Right atrium auricular region (tissue), 2 donors: ENCODE data around the gene EPHA4. TPM values are rescaled to one million over a fixed set of nuclear protein-coding genes. Genes with fewer than 3 reads are reported as not detected.

ENCODE experiments used
- DNase-seq: peaks from one replicate; pipeline ENCODE4 v3.0.0-alpha.2; 2019; ENCODE audit warnings: low spot score
- H3K27ac ChIP-seq, 2 donors: fragments of 200-600 bp; sonication (generic); 1 replicate in 1 of 2; 2 replicates in 1 of 2; pipeline ENCODE4 v1.5.1; 2016 to 2019
- H3K27me3 ChIP-seq, 2 donors: fragments of 200-600 bp; sonication (generic); one replicate each; pipeline versions ENCODE4 v1.5.1 to v1.6.0; 2017 to 2019
- H3K36me3 ChIP-seq: fragments of 200-600 bp; sonication (generic); one replicate; pipeline ENCODE4 v1.5.1; 2016
- H3K4me1 ChIP-seq, 2 donors: fragments of 200-600 bp; sonication (generic); one replicate each; pipeline versions ENCODE4 v1.5.1 to v1.6.0; 2017 to 2019
- H3K4me3 ChIP-seq, 2 donors: fragments of 200-600 bp; sonication (generic); 1 replicate in 1 of 2; 2 replicates in 1 of 2; pipeline ENCODE4 v1.5.1; 2017 to 2019; ENCODE audit warnings: mild to moderate bottlenecking in 1 of 2, moderate library complexity in 1 of 2
- H3K9me3 ChIP-seq, 2 donors: fragments of 200-600 bp; sonication (generic); one replicate each; pipeline ENCODE4 v1.5.1; 2019
- CTCF ChIP-seq, 2 donors: fragments of 200-600 bp; sonication (generic); IDR thresholded peaks; one replicate each; pipeline ENCODE4 v1.5.1; 2019; ENCODE audit warnings: antibody characterized with exemption in 2 of 2
- total RNA-seq, 2 donors: library from RNA; depleted of rRNA; stranded (reverse); fragments of >200 nt; gene quantifications; one replicate each; pipeline ENCODE4 v1.1.0, GENCODE V29; 2016

Gene EPHA4
- total RNA-seq, 2 donors from 2014 or later: 74.2 to 107 TPM

DNA sequence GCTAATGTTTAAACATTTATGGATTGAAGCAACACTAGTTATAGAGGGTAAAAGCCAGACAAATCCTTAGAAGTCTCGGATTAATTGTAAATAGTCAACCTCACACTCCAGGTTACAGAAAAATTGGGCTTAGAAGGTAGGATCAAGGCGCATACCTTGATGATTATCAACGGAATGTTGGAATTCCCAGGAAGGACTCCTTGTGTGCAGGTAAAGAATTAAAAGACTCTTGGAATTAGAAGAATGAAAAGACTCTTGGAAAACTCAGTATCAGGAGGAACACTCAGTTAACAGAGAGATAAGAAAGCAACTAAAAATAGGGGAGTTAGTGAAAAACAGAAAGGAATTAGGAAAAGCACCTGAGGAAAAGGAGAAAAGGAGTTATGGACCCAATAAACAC is 29.3 kb upstream of the EPHA4 start:
- no peaks in the 10 kb centered on the region for H3K27me3 ChIP-seq
- H3K4me1 ChIP-seq: no peaks in the 10 kb centered on the region
- H3K9me3 ChIP-seq: no peaks in the 10 kb centered on the region
- no peak overlapping the region for H3K4me3 ChIP-seq
- TF ChIP-seq CTCF (IDR thresholded peaks at IDR 0.05): no peak
- H3K27ac ChIP-seq: no peak overlapping the region
- DNase-seq: no peak
- H3K36me3 ChIP-seq: no peaks in the 10 kb centered on the region

DNA sequence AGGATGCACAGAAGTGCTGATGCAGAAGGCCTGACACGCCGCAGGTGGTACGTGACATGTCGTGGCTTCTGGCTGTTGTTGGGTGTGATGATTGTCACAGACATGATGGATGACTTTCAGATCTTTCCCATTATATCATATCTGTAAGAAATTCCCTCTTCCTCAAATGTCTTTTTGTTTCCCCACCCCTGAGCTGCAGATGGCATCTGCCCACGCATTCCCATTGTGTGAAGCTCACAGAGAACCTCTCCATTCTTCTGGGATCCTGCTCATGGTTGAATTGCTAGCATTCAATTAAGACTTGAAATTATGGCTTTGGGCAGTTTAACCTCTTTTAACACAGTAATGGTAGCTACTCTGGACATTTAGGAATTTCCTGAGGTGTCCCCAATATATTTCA is 28.3 kb upstream of the EPHA4 start:
- Histone ChIP-seq H3K4me3 (no peak overlapping the region), H3K36me3 (no peaks in the 10 kb centered on the region), H3K4me1 (no peaks in the 10 kb centered on the region), H3K27ac (no peak overlapping the region), H3K27me3 (no peaks in the 10 kb centered on the region), H3K9me3 (no peaks in the 10 kb centered on the region)
- DNase-seq: no peak
- TF ChIP-seq CTCF (IDR thresholded peaks at IDR 0.05): no peak

DNA sequence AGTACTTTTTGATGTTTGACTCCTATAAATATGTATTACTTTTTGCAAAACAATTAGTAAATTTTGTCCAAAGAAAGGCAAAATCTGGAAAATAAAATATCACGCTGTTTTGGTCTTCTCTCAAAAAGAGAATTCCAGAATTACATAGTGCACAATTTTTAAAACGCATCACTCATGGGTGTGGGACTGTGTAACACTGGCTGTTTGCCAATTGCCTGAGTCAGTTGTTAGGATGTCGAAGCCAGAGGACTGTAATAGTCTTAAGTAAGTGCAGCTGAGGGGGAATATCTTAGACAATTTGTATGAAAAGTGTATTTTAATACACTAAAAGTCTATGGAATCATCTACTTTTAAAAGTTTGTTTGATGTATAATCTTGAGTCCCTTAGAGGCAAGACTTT is 24.1 kb upstream of the EPHA4 start:
- H3K9me3 ChIP-seq: no peaks in the 10 kb centered on the region
- no peaks in the 10 kb centered on the region for H3K36me3 ChIP-seq
- TF ChIP-seq CTCF (IDR thresholded peaks at IDR 0.05): no peak
- no peak overlapping the region for H3K4me3 ChIP-seq
- no peak overlapping the region for H3K27ac ChIP-seq
- no peaks in the 10 kb centered on the region for H3K27me3 ChIP-seq
- H3K4me1 ChIP-seq: no peaks in the 10 kb centered on the region
- no peak for DNase-seq

GRCh38 chr2:221590861-221591365 is 18.8 kb upstream of the EPHA4 start:
- TF ChIP-seq CTCF (IDR thresholded peaks at IDR 0.05): no peak
- Histone ChIP-seq H3K9me3 (no peaks in the 10 kb centered on the region), H3K4me1 (no peaks in the 10 kb centered on the region), H3K27ac (no peak overlapping the region), H3K4me3 (no peak overlapping the region), H3K36me3 (no peaks in the 10 kb centered on the region), H3K27me3 (peaks cover 0 to under 1% of the 10 kb centered on the region in 2 donors)
- DNase-seq: no peak

DNA sequence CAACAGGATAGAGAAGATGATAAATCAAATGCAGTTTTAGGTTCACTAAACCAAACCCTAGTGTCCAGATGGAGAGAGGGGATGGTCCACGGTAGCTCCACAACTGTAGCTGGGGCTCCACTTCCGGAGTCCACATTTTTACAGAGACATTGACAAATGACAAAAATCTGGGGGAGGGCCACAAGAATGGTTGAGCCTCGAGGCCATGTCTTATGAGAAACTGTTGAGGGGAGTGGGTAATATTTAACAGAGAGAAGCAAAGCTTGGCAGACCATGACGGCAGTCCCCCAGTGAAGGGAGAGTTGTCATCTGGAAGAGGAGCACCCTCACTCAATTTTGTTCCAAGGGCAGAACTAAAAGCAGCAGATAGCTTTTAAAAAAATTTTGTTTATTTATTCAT is 17.6 kb upstream of the EPHA4 start:
- H3K4me1 ChIP-seq: no peaks in the 10 kb centered on the region
- DNase-seq: no peak
- H3K27me3 ChIP-seq: peaks cover 0 to 2% of the 10 kb centered on the region in 2 donors
- H3K27ac ChIP-seq: no peak overlapping the region
- no peak overlapping the region for H3K4me3 ChIP-seq
- no peak for TF ChIP-seq CTCF (IDR thresholded peaks at IDR 0.05)
- H3K9me3 ChIP-seq: no peaks in the 10 kb centered on the region
- no peaks in the 10 kb centered on the region for H3K36me3 ChIP-seq

GRCh38 chr2:221588306-221588985 is 16.3 kb upstream of the EPHA4 start:
- Histone ChIP-seq H3K36me3 (no peaks in the 10 kb centered on the region), H3K27ac (no peak overlapping the region), H3K27me3 (peaks cover 0 to 2% of the 10 kb centered on the region in 2 donors), H3K4me1 (no peaks in the 10 kb centered on the region), H3K4me3 (no peak overlapping the region), H3K9me3 (no peaks in the 10 kb centered on the region)
- no peak for DNase-seq
- TF ChIP-seq CTCF (IDR thresholded peaks at IDR 0.05): no peak
